Thoracic aorta (tissue), 2 donors: ENCODE measurements around the gene SPECC1L. TPM values are rescaled to one million over a fixed set of nuclear protein-coding genes. Genes with fewer than 3 reads are reported as not detected.

Source experiments
- ATAC-seq: fragments of 150-250 bp; one replicate; pipeline ENCODE4 v1.8.0; 2017; ENCODE audit warnings: low read depth; ENCODE audit not compliant: insufficient number of reproducible peaks, low FRiP score
- DNase-seq: peaks from one replicate; pipeline ENCODE4 v3.0.0-alpha.2; 2020; ENCODE audit warnings: low spot score
- H3K27ac ChIP-seq, 2 donors: fragments of 200-600 bp; sonication (generic); 1 replicate in 1 of 2; 2 replicates in 1 of 2; pipeline ENCODE4 v1.5.1; 2016; ENCODE audit warnings: mild to moderate bottlenecking in 2 of 2, moderate library complexity in 2 of 2
- H3K27me3 ChIP-seq: fragments of 200-600 bp; sonication (generic); replicated peaks from 2 replicates; pipeline ENCODE4 v1.6.0; 2016; ENCODE audit warnings: mild to moderate bottlenecking; ENCODE audit not compliant: insufficient read depth
- H3K36me3 ChIP-seq: fragments of 200-600 bp; sonication (generic); one replicate; pipeline ENCODE4 v1.5.1; 2016
- H3K4me1 ChIP-seq, 2 donors: fragments of 200-600 bp; sonication (generic); 1 replicate in 1 of 2; 2 replicates in 1 of 2; pipeline versions ENCODE4 v1.5.1 to v1.6.0; 2016; ENCODE audit warnings: low read depth in 2 of 2, mild to moderate bottlenecking in 1 of 2; ENCODE audit not compliant: control insufficient read depth in 1 of 2
- H3K4me3 ChIP-seq: fragments of 200-600 bp; sonication (generic); 2 replicates; pipeline ENCODE4 v1.5.1; 2016; ENCODE audit warnings: mild to moderate bottlenecking
- H3K9me3 ChIP-seq: fragments of 200-600 bp; sonication (generic); 2 replicates; pipeline ENCODE4 v1.5.1; 2016
- total RNA-seq, 2 donors: library from RNA; depleted of rRNA; stranded (reverse); fragments of >200 nt; gene quantifications; one replicate each; pipeline versions ENCODE4 v1.1.0 to v1.2.3, GENCODE V29; 2016
- TF ChIP-seq, protein P1 (sequence below): fragments of 200-600 bp; sonication (generic); IDR thresholded peaks from one replicate; pipeline ENCODE4 v1.5.1; 2019; ENCODE audit warnings: antibody characterized with exemption

The SPECC1L gene
- total RNA-seq, 2 donors from 2014 or later, result 49.4 to 50.0 TPM

DNA sequence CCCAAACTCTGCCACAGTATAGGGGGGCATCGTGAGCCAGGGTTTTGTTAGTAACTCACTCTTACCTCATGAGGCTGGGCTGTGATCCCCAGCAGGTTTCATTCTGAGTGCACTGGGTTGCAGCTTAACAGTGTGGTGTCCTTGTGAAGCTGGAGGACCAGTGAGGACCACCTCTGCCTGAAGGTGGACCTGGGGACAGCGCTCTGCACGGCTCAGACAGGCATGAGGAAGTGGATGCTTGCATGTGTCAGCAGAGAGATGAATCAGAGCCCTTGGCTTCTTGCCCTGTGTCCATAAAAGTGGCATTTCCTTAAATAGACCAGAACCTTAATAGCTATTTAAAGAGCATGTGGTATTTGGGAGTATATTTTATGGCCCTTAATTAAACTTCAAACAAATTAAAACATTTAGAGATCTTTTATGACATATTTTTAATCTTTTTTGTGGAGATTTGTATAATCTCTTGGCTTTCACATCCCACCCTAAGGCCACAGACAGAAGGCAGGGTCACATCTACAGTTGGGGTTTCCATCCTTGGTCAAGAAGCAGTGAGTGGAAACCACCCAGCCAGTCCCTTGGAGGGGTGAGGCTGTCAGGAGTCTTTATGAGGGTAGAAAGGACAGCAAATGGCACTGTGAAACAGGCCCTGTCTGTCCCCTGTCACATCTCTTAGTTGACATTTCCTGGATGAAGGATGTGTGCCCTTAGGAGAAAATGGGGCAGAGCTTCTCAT is 132.0 kb downstream of the SPECC1L start:
- TF ChIP-seq, protein P1, sequence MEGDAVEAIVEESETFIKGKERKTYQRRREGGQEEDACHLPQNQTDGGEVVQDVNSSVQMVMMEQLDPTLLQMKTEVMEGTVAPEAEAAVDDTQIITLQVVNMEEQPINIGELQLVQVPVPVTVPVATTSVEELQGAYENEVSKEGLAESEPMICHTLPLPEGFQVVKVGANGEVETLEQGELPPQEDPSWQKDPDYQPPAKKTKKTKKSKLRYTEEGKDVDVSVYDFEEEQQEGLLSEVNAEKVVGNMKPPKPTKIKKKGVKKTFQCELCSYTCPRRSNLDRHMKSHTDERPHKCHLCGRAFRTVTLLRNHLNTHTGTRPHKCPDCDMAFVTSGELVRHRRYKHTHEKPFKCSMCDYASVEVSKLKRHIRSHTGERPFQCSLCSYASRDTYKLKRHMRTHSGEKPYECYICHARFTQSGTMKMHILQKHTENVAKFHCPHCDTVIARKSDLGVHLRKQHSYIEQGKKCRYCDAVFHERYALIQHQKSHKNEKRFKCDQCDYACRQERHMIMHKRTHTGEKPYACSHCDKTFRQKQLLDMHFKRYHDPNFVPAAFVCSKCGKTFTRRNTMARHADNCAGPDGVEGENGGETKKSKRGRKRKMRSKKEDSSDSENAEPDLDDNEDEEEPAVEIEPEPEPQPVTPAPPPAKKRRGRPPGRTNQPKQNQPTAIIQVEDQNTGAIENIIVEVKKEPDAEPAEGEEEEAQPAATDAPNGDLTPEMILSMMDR, result no peak
- Histone ChIP-seq H3K9me3 (no peaks in the 10 kb centered on the region), H3K36me3 (no peaks in the 10 kb centered on the region), H3K4me3 (peak overlapping the region; percentile 55), H3K27me3 (no peaks in the 10 kb centered on the region), H3K4me1 (peaks cover 21 to 50% of the 10 kb centered on the region in 2 donors), H3K27ac (peak overlapping the region; percentile 82 to 88)
- DNase-seq, result peak; percentile 83
- ATAC-seq, result peak; percentile 67

DNA sequence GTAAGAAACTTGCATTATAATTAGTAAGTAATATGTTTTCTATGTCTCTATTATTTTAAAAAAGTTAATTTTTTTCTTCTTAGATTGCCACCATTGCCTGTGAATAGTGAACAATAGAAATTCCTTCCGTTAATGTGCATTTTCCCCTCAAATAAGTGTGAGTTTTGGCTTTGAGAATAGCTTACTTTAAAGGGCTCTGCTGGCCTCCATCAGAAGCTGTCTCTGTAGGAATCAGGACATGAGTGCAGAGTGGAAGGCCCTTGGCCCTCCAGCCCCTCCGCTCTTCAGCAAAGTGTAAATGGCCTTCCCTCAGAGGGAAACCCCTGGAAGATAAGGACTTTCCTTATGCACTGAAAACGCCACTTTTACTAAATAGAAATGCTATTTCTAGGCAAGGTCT is 132.7 kb downstream of the SPECC1L start:
- Histone ChIP-seq H3K4me3 (no peak overlapping the region), H3K4me1 (peaks cover 21 to 50% of the 10 kb centered on the region in 2 donors), H3K36me3 (no peaks in the 10 kb centered on the region), H3K27me3 (no peaks in the 10 kb centered on the region), H3K9me3 (no peaks in the 10 kb centered on the region), H3K27ac (peak overlapping the region; percentile 82 to 88)
- TF ChIP-seq, protein P1, result no peak
- DNase-seq, result no peak
- no peak for ATAC-seq

DNA sequence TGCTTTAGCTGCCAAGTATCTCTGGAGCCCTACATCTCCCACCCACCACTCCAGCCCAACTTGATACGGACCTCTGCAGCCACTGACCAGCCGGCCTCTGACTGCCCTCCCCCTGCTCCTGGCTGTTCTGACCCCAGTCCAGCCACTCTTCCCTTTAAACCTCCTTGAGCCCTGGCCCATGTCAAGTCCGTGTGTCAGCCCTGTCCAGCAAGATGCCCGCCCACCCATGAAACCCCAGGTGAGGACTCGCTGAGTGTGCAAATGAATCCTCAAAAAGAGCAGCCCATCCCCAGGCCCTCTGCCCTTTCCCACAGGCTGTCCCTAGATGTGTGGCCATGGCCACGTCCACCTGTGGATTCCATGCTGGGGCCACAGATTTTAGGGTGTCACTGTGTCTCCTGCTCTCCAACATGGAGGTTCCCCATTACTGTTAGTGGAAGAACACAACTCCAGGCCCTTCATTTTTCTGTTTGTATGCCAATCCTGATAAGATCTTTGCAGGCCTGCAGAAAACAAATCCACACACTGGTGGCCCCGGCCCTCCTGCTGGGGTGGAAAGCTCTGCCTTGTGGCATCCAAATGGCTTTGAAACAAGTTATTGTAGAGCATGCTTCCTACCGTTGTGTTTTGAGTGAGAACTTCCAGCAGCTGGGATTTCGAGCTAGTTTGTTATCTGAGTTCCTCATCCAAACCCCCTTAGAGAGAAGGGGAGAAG is 134.1 kb downstream of the SPECC1L start:
- H3K9me3 ChIP-seq, result no peaks in the 10 kb centered on the region
- no peak overlapping the region for H3K4me3 ChIP-seq
- DNase-seq (no peak), ATAC-seq (no peak)
- peaks cover 21 to 50% of the 10 kb centered on the region in 2 donors for H3K4me1 ChIP-seq
- H3K27ac ChIP-seq, result no peak overlapping the region
- no peaks in the 10 kb centered on the region for H3K27me3 ChIP-seq
- TF ChIP-seq, protein P1, result no peak
- no peaks in the 10 kb centered on the region for H3K36me3 ChIP-seq

DNA sequence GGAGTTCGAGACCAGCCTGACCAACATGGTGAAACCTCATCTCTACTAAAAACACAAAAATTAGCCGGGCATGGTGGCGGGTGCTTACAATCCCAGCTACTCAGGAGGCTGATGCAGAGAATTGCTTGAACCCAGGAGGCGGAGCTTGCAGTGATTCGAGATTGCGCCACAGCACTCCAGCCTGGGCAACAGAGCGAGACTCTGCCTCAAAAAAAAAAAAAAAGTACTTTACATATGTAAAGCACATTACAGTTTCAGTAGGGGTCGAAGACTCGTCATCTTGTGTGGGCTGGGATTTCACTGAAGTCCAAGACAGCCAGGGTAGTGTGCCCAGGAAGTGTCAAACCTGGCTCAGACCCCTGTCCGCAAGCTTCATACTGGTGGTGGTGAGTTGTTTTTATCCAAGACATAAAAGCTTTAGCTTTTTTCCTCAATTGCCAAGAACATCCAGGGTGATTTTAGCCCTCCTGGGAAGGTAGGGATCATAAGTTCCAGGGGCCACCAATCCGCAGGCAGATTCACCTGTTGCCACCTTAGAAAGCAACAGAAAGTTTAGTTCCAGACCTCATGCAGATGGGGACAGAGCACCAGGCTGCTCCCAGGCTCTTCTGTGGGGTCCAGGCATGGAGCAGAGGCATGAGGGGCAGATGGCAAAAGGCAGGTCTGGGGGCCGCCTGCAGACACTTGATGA is 135.1 kb downstream of the SPECC1L start:
- H3K4me3 ChIP-seq, result no peak overlapping the region
- peaks cover 21 to 46% of the 10 kb centered on the region in 2 donors for H3K4me1 ChIP-seq
- DNase-seq (no peak), ATAC-seq (no peak)
- H3K9me3 ChIP-seq, result no peaks in the 10 kb centered on the region
- H3K27ac ChIP-seq, result no peak overlapping the region
- TF ChIP-seq, protein P1, result no peak
- H3K27me3 ChIP-seq, result no peaks in the 10 kb centered on the region
- no peaks in the 10 kb centered on the region for H3K36me3 ChIP-seq
